H9 (cell line): Measurements from ENCODE around the gene ST6GALNAC3. TPM values are rescaled to one million over a fixed set of nuclear protein-coding genes. Genes with fewer than 3 reads are reported as not detected.

ENCODE experiments used
- DNase-seq: peaks from one replicate; pipeline ENCODE4 v3.0.0-alpha.2; 2017
- H2AFZ ChIP-seq: one replicate; pipeline ENCODE4 v1.6.1; 2013; ENCODE audit warnings: mild to moderate bottlenecking, low read length, control low read depth, moderate library complexity
- H2AK5ac ChIP-seq: 2 replicates; pipeline ENCODE4 v1.6.1; 2013; ENCODE audit warnings: low read length, control low read depth, mixed read lengths; ENCODE audit not compliant: insufficient read length
- H2BK120ac ChIP-seq: one replicate; pipeline ENCODE4 v1.6.1; 2013; ENCODE audit warnings: low read depth, mild to moderate bottlenecking, low read length, control low read depth, inconsistent platforms; ENCODE audit not compliant: poor library complexity, severe bottlenecking
- H2BK12ac ChIP-seq: 2 replicates; pipeline ENCODE4 v1.6.1; 2013; ENCODE audit warnings: low read length, control low read depth, mixed read lengths, low read depth; ENCODE audit not compliant: insufficient read length
- H2BK15ac ChIP-seq: 2 replicates; pipeline ENCODE4 v1.6.1; 2013; ENCODE audit warnings: low read depth, low read length, control low read depth
- H2BK20ac ChIP-seq: one replicate; pipeline ENCODE4 v1.6.1; 2013; ENCODE audit warnings: low read depth, mild to moderate bottlenecking, low read length, control low read depth, inconsistent platforms; ENCODE audit not compliant: poor library complexity, severe bottlenecking
- H2BK5ac ChIP-seq: 2 replicates; pipeline ENCODE4 v1.6.1; 2013; ENCODE audit warnings: low read length, control low read depth, mixed read lengths; ENCODE audit not compliant: insufficient read length
- H3K14ac ChIP-seq: 2 replicates; pipeline ENCODE4 v1.6.1; 2013; ENCODE audit warnings: low read length, control low read depth; ENCODE audit not compliant: insufficient read depth
- H3K18ac ChIP-seq: 2 replicates; pipeline ENCODE4 v1.6.1; 2013; ENCODE audit warnings: low read depth, mild to moderate bottlenecking, mixed read lengths, low read length, control low read depth; ENCODE audit not compliant: insufficient read length
- H3K23ac ChIP-seq: 2 replicates; pipeline ENCODE4 v1.6.1; 2013; ENCODE audit warnings: low read length, control low read depth, mixed read lengths, low read depth; ENCODE audit not compliant: insufficient read length
- H3K23me2 ChIP-seq: 2 replicates; pipeline ENCODE4 v1.6.1; 2013; ENCODE audit warnings: low read depth, mild to moderate bottlenecking, mixed read lengths, low read length, control low read depth; ENCODE audit not compliant: insufficient read length, poor library complexity, severe bottlenecking
- H3K27ac ChIP-seq: 2 replicates; pipeline ENCODE4 v1.5.1; 2013; ENCODE audit warnings: low read length, control low read depth, mixed read lengths, low read depth; ENCODE audit not compliant: insufficient read length
- H3K27me3 ChIP-seq: 2 replicates; pipeline ENCODE4 v1.6.1; 2013; ENCODE audit warnings: low read length, control low read depth, inconsistent platforms; ENCODE audit not compliant: insufficient read depth
- H3K4ac ChIP-seq: 2 replicates; pipeline ENCODE4 v1.6.1; 2013; ENCODE audit warnings: low read depth, mild to moderate bottlenecking, control low read depth, inconsistent platforms, low read length, moderate library complexity
- H3K4me1 ChIP-seq: 2 replicates; pipeline ENCODE4 v1.6.1; 2013; ENCODE audit warnings: low read length, control low read depth, inconsistent platforms; ENCODE audit not compliant: insufficient read depth
- H3K4me2 ChIP-seq: 2 replicates; pipeline ENCODE4 v1.6.1; 2013; ENCODE audit warnings: low read length, control low read depth, mixed read lengths; ENCODE audit not compliant: insufficient read length, insufficient read depth
- H3K56ac ChIP-seq: 2 replicates; pipeline ENCODE4 v1.6.1; 2013; ENCODE audit warnings: low read depth, mild to moderate bottlenecking, mixed read lengths, low read length, control low read depth; ENCODE audit not compliant: insufficient read length
- H3K79me1 ChIP-seq: 2 replicates; pipeline ENCODE4 v1.6.1; 2013; ENCODE audit warnings: low read depth, mild to moderate bottlenecking, moderate library complexity, low read length, control low read depth, inconsistent platforms; ENCODE audit not compliant: insufficient read depth, poor library complexity, severe bottlenecking
- H3K79me2 ChIP-seq: 2 replicates; pipeline ENCODE4 v1.6.1; 2013; ENCODE audit warnings: low read length, control low read depth, inconsistent platforms; ENCODE audit not compliant: insufficient read depth
- H3K9ac ChIP-seq: 2 replicates; pipeline ENCODE4 v1.6.1; 2013; ENCODE audit warnings: low read length, control low read depth, mixed read lengths; ENCODE audit not compliant: insufficient read length; ENCODE audit errors: extremely low read depth
- H3K9me3 ChIP-seq: one replicate; pipeline ENCODE4 v1.6.1; 2013; ENCODE audit warnings: low read depth, low read length, inconsistent platforms; ENCODE audit not compliant: control insufficient read depth
- H3T11ph ChIP-seq: one replicate; pipeline ENCODE4 v1.6.1; 2013; ENCODE audit warnings: mild to moderate bottlenecking, low read length, control low read depth, inconsistent platforms
- H4K20me1 ChIP-seq: one replicate; pipeline ENCODE4 v1.6.1; 2013; ENCODE audit not compliant: control insufficient read depth, insufficient read length, insufficient read depth
- H4K5ac ChIP-seq: 2 replicates; pipeline ENCODE4 v1.6.1; 2013; ENCODE audit warnings: low read depth, mild to moderate bottlenecking, mixed read lengths, low read length, control low read depth; ENCODE audit not compliant: insufficient read length
- H4K8ac ChIP-seq: replicated peaks from 2 replicates; pipeline ENCODE4 v1.6.1; 2013; ENCODE audit warnings: low read length, control low read depth, mixed read lengths, low read depth; ENCODE audit not compliant: insufficient read length
- H4K91ac ChIP-seq: 2 replicates; pipeline ENCODE4 v1.6.1; 2013; ENCODE audit warnings: low read depth, mild to moderate bottlenecking, moderate library complexity, mixed read lengths, low read length, control low read depth; ENCODE audit not compliant: insufficient read length
- H3K27ac Mint-ChIP-seq, 3 experiments: 2 replicates in 2 of 3; 3 replicates in 1 of 3; pipeline ENCODE4 v1.8.0; 2020 to 2021; ENCODE audit warnings: mixed read lengths in 3 of 3, mild to moderate bottlenecking in 1 of 3, moderate library complexity in 1 of 3
- H3K27me3 Mint-ChIP-seq: 2 replicates; pipeline ENCODE4 v1.8.0; 2021; ENCODE audit warnings: low read depth, mild to moderate bottlenecking, moderate library complexity, mixed read lengths
- H3K36me3 Mint-ChIP-seq, 3 experiments: 2 replicates in 2 of 3; 3 replicates in 1 of 3; pipeline ENCODE4 v1.8.0; 2020 to 2021; ENCODE audit warnings: low read depth in 3 of 3, mixed read lengths in 3 of 3; ENCODE audit not compliant: insufficient read depth in 1 of 3
- H3K4me1 Mint-ChIP-seq, 2 experiments: 2 replicates each; pipeline ENCODE4 v1.8.0; 2020; ENCODE audit warnings: mixed read lengths in 2 of 2
- H3K4me3 Mint-ChIP-seq, 2 experiments: 2 replicates in 1 of 2; 3 replicates in 1 of 2; pipeline ENCODE4 v1.8.0; 2020 to 2021; ENCODE audit warnings: mild to moderate bottlenecking in 2 of 2, mixed read lengths in 2 of 2, moderate library complexity in 1 of 2
- H3K9me3 Mint-ChIP-seq, 2 experiments: 2 replicates in 1 of 2; 3 replicates in 1 of 2; pipeline ENCODE4 v1.8.0; 2020; ENCODE audit warnings: mild to moderate bottlenecking in 2 of 2, mixed read lengths in 2 of 2, moderate library complexity in 1 of 2
- WGBS: extraction: QIAGEN DNeasy Blood & Tissue Kit; methylation state at CpG from one replicate; pipeline ENCODE4 v1.1.7; 2013; ENCODE audit warnings: missing lambda C conversion rate, low lambda C conversion rate, mixed read lengths; ENCODE audit not compliant: insufficient read length; ENCODE audit errors: extremely low coverage; 5-methylcytosine and 5-hydroxymethylcytosine counted together
- total RNA-seq: library from RNA; stranded (reverse); gene quantifications from 2 replicates; pipeline ENCODE4 v1.2.1, GENCODE V29; 2021
- TF ChIP-seq, protein P1 (sequence below): fragments of 200-600 bp; sonication (generic); conservative IDR thresholded peaks from 3 replicates; pipeline ENCODE4 v1.8.0; 2021; ENCODE audit warnings: antibody characterized with exemption, mild to moderate bottlenecking

ST6GALNAC3 gene
- total RNA-seq, 1 experiment from 2014 or later: 11.2 TPM

DNA sequence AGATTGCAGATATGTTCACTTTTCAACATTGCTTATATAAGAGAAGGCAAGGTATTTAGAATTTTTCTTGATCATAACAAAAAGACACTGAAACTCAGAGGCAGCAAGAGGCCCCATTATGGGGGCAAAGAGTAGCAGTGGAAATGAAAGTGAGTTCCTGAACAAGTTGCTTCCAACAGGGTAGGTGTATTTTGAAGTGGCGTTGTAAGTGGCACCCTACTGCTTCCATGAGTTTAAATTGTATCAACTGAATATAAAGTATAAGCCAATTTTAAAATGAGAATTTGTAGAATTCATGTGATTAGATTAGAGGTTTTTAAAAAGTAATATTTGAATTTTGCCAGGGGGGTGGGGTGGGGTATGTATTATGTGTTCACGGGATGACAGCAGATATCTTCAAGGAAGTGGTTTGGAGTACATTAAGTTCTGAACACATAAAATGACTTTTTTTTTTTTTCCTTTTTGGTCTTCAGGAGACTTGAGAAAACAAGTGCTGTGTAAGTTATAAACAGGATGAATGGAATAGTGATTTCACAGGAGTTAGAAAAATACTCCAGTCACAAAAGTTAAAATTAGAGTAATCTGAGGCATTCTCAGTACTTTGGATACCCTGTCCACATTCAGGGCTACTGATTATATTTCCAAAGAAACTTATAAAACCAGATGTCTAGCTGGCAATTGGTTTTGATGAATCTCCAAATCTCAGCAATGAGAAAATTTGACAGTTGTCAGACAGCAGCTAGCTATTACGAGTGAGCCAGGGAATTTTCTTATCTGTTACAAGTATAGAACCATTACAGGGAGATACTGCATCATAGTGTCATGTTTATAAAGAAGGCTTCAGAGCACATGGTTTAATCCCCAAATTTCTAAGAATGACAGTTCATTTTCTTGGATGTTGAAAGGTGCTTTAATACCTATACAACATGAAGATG lies 182.0 kb downstream of the ST6GALNAC3 start:
- H3K9me3 Mint-ChIP-seq: no peaks in the 10 kb centered on the region

More for the DNA sequence above, 182.0 kb downstream of the ST6GALNAC3 start:
- Histone ChIP-seq H2AK5ac (no peak overlapping the region), H3K79me1 (no peaks in the 10 kb centered on the region), H2AFZ (no peak overlapping the region), H3K27ac (no peak overlapping the region), H3K23ac (no peak overlapping the region), H4K91ac (no peak overlapping the region), H3T11ph (no peak overlapping the region), H3K4me1 (no peaks in the 10 kb centered on the region), H3K18ac (no peak overlapping the region), H4K8ac (no peak overlapping the region), H2BK15ac (no peak overlapping the region), H3K9me3 (no peaks in the 10 kb centered on the region), H3K4ac (no peak overlapping the region), H3K27me3 (no peaks in the 10 kb centered on the region), H3K14ac (no peak overlapping the region), H3K79me2 (no peaks in the 10 kb centered on the region), H3K9ac (no peak overlapping the region), H3K23me2 (no peaks in the 10 kb centered on the region), H2BK120ac (no peak overlapping the region), H2BK20ac (no peak overlapping the region), H2BK12ac (no peak overlapping the region), H2BK5ac (no peak overlapping the region), H3K56ac (no peak overlapping the region), H4K20me1 (no peaks in the 10 kb centered on the region), H3K4me2 (no peak overlapping the region), H4K5ac (no peak overlapping the region)
- H3K27ac Mint-ChIP-seq: no peak overlapping the region
- WGBS: 100% methylated on average over 1 of the region's 3 CpGs
- H3K27me3 Mint-ChIP-seq: no peaks in the 10 kb centered on the region
- H3K4me3 Mint-ChIP-seq: no peak overlapping the region
- no peak for DNase-seq
- TF ChIP-seq, protein P1, sequence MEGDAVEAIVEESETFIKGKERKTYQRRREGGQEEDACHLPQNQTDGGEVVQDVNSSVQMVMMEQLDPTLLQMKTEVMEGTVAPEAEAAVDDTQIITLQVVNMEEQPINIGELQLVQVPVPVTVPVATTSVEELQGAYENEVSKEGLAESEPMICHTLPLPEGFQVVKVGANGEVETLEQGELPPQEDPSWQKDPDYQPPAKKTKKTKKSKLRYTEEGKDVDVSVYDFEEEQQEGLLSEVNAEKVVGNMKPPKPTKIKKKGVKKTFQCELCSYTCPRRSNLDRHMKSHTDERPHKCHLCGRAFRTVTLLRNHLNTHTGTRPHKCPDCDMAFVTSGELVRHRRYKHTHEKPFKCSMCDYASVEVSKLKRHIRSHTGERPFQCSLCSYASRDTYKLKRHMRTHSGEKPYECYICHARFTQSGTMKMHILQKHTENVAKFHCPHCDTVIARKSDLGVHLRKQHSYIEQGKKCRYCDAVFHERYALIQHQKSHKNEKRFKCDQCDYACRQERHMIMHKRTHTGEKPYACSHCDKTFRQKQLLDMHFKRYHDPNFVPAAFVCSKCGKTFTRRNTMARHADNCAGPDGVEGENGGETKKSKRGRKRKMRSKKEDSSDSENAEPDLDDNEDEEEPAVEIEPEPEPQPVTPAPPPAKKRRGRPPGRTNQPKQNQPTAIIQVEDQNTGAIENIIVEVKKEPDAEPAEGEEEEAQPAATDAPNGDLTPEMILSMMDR: no peak
- peaks cover 28 to 32% of the 10 kb centered on the region in 2 experiments for H3K4me1 Mint-ChIP-seq
- H3K36me3 Mint-ChIP-seq: no peaks in the 10 kb centered on the region
